NCI-H146 (cell line): ENCODE data around the gene PRMT7.

Source experiments
- DNase-seq: peaks from one replicate; lab custom pipeline; 2025; lab: John Stamatoyannopoulos, UW

PRMT7 gene, protein sequence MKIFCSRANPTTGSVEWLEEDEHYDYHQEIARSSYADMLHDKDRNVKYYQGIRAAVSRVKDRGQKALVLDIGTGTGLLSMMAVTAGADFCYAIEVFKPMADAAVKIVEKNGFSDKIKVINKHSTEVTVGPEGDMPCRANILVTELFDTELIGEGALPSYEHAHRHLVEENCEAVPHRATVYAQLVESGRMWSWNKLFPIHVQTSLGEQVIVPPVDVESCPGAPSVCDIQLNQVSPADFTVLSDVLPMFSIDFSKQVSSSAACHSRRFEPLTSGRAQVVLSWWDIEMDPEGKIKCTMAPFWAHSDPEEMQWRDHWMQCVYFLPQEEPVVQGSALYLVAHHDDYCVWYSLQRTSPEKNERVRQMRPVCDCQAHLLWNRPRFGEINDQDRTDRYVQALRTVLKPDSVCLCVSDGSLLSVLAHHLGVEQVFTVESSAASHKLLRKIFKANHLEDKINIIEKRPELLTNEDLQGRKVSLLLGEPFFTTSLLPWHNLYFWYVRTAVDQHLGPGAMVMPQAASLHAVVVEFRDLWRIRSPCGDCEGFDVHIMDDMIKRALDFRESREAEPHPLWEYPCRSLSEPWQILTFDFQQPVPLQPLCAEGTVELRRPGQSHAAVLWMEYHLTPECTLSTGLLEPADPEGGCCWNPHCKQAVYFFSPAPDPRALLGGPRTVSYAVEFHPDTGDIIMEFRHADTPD

DNA sequence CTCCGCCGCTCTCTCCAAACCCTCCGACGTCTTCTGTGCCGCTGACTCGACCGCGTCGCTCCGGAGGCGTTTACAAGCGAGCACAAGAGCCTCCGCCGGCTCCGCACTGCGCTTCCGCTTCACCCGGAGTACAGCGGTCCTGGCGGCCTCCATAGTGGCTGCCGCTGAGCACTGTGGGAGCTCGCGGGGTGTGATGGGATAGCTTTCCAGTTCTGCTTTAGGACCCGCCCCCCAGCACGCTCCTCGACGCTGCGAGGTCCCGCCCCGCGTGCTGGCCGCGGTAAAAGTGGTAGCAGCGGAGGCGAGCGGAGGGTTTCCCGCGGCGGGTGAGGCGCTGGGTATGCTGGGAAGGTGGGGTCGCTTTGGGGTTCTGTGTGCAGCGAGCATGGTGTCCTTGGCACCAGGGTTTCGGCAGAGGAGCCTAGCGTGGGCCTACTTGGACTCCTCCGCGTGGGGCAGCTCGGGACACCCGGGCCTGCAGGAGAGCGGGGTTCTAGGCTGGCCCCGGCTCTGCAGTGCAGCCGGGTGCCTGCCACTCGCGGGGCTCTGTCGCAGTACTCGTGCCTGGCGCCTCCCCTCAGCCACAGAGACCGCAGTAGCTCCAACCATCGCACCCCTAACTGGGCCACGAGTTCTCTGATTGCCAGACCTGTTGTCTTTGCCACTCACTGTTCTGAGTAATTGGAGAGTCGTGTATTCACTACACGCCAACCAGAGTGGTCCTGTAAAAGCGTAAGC lies at the start of gene PRMT7, which contains the start of gene SLC7A6OS:
Gene PRMT7 (plus strand): TSS at position 246 of the 738 bp plus-strand sequence. CDS start 4,961 bp downstream, outside the sequence.
Gene SLC7A6OS (minus strand): TSS at position 173 of the 738 bp plus-strand sequence. CDS start 20 bp downstream, at position 153.
- DNase-seq = peak; percentile 90

DNA sequence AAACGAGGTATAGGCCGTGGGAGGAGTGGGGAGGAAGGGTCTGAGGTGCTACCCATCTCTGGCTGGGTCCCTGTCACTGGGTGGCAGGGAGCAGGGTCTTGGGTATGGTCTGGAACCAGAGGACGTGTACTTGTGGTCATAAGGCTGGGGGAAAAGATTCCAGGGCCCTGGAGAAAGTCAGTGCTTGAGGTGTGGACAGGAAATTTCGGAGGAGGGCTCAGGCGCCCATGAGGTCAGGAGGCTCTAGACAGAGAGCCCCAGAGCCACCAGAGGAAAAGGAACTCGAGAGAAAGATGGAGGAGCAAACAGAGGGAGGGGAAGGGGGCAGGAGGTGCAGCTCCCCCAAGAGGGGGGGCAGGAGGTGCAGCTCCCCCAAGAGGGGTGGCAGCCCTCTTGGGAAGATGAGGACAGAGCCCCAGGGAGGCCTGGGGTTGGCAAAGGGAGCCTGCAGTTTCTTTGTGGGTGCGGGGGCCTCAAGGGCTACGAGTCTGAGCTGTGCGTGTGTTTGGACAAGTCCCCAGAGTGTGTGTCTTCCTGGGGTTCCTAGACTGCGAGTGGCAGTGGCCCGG lies 47.2 kb upstream of the PRMT7 start:
- DNase-seq = no peak

DNA sequence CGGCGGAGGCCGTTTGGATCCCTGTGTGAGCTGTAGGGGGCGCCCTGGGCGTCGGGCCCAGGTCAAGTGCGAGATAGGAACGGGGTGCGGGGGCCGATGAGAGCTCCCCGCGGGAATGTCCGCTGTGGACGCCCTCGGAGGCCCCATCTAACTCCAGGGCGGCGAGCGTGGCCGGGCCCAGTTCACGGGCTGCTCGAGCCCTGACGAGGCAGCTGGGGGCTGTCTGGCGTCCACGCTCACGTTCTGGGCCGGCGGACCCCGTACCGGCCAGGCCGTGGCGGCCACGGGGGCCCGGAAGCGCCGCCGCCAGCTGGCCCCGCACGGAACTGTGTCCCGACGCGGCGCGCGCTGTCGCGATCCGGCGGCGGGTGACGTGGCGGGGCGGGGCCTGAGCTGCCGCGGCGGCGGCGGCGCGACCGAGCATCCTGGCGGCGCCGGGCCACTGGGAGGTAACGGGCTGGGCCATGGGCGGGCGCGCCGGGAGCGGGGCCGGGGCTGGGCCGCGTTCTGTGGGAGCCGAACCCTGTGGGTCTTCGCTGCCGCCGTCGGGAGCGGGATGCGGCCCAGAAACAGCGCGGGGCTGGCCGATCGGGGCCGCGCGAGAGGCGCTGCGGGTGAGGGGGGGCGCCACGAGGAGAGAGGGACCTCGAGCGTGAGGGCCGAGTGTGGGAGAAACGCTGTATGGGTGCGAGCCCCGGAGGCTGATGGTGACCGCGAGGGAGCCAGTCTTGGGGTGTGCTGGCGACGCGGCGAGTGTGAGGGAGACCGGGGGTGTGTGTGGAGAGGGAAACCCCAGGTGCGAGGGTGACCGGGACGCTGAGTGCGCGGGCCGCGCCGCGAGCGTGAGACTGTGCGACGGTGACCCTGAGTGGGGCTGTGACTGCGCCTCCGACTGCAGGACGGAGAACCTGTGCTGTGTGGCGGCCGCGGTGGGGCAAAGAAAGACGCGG lies 46.4 kb upstream of the PRMT7 start, which contains the start of gene SLC7A6:
Gene SLC7A6 (plus strand): TSS at position 399 of the 950 bp plus-strand sequence. CDS start 10,201 bp downstream, outside the sequence.
- peak; percentile 48 for DNase-seq

DNA sequence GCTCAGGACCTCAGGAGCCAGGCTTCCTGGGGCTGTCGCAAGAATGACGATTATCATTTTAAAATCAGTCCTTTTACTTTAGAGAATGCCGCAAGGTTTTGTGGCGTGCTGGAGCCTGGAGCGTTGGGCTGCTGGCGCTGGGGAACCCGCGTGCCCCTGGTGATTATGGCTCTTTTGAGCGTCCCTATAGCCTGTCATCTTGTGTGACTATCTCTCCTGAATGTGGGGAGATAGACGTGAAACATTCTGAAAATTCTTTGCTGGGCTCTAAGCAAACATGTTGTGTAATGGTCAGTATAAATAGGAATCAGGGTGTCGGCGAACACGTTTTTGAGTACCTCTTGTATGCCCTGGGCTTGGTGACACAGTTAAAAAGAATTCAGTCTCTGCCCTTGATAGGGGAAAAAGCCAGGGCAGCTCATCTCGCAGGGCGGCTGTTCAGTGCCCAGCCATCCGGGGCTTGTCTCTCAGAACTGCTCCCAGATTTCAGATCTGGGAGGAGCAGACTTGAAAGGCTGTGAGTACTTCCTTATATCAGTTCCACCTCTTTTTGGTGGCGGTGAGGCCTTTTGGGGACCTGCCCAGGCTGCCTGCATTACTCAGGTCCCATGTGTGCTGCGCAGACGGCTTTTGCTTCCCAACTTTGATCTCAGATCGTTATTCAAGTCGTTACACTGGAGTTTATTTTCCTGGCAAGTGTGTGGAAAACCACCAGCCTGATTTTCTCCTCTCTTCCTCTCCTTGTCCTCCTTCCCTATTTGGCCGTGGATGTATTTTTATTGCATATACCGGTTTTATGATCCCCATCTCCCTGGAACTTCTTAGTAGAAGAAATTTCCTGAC lies 45.5 kb upstream of the PRMT7 start:
- peak; percentile 34 for DNase-seq

- no peak for DNase-seq
Observed at GRCh38 chr16:68267612-68268405, 43.0 kb upstream of the PRMT7 start.

DNA sequence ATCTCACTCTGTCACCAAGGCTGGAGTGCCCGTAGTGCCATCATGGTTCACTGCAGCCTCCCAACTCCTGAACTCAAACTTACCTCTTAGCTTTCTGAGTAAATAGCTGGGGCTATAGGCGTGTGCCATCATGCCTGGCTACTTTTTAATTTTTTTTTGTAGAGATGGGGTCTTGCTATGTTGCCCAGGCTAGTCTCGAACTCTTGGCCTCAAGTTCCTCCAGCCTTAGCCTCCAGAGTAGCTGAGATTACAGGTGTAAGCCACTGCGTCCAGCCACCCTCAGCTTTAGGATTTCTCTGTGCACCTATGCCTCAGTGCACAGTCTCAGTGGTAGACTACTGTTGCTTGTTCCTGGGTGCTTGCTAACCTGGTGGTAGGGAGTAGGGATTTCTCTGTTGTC lies 41.0 kb upstream of the PRMT7 start:
- DNase-seq = no peak

GRCh38 chr16:68270353-68270752 lies 40.5 kb upstream of the PRMT7 start:
- no peak for DNase-seq

DNA sequence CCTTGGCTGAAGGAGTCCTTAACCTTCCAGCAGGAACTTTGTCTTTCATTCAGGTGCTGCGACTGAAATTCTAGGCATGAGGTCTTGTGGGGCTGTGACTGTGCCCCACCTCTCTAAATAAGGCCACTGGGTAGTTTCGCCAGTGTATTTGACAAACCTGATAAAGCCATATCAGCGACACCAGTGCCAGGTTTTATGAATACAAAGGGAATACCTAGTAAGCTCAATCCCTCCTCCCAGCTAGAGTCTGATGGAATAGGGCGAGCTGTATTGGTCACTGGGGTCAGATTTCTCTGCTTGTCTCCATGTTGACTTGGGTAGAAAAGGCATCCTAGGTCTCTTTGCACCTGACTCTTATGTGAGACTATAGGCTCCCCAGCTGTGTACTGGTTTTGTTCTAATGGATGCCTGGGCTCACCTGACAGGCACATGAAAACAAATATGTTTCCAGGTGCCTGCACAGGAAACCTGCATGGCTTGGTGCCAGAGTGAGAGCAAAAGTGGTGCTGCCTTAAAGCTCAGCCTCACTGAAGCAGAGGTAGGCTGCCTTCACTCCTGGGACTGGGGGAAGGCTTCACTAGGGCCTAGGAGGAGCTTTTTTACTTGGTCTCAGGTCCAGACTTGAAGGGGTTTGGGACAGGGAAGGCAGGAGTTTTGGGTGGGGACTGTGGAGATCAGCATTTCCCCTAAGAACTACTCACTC lies 38.2 kb upstream of the PRMT7 start:
- peak; percentile 86 for DNase-seq

DNA sequence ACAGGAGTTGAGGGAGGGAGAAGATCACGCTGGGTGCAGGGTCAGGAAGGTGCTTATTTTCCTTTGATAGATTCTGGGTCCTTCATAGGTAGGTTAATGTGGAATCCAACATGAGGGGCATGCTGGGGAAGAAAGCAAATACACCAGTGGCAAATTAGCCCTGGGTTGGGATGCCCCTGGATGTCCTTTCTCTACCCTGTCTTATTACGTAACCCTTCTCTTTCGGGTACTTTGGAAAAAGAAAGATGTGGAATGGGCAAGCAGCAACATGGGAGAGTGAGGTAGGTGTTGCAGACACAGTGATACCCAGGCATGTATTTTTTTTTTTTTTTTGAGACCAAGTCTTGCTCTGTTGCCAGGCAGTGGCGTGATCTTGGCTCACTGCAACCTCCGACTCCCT lies 37.4 kb upstream of the PRMT7 start:
- DNase-seq = no peak

GRCh38 chr16:68273896-68274295 lies 36.9 kb upstream of the PRMT7 start:
- DNase-seq = no peak

DNA sequence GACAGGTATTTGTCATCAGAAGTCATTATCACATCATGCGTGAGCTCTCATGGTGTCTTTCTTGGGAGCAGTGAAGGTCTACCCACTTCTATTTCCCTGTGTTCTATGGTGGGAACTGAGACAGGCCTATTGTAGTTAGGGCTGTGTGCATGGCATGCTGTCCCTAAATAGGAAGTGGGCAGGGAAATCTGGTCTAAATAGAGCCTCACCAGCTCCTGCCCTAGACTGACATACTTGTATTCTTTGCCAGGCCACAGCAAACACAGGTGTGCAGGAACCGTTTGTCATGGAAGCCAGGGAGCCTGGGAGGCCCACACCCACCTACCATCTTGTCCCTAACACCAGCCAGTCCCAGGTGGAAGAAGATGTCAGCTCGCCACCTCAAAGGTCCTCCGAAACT lies 36.4 kb upstream of the PRMT7 start:
- DNase-seq = no peak

DNA sequence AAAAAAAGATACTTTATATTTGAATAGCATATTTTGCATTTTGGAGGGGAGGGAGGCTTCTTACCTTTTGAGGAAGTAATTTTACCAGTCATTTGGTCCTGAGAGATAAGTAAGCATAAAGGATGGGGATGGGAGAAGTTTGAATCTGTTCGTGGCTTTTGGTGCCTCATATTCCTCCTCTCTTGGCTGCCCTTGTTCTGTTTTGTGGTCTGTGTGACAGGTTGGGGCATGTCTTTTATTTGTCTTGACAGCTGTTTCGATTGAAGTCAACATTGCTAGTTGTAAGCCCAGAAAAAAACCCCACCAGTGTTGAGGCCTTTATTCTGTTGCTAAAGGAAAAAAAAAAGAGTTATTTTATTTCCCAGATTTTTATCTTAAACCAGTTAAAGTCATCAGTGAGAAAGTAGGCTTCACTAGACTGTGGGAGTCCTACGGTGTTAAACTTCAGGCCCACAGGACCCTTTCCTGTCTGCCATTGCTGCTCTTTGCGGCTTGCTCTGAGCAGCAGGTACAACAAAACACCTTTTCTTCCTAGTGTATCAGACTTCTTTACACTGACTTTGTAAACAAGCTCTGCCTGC lies 35.1 kb upstream of the PRMT7 start:
- peak; percentile 67 for DNase-seq

DNA sequence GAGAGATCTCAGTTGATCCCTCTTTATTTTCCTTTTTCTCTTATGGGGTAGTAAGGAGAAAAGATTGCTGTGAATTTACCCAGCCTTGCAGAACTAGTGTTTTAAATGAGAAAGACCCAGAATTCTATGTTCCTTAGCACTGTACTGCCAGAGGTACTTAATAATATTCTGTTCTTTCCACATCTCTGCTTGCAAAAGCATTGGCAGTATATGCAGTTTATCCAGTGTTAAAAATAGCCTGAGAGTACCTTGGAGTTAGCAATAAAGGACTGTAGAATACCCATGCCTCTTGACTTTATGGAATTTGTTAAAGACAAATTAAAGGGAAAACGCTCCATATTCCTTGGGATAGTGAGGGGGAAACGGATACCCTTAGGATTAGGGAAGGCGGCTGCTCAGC lies 34.6 kb upstream of the PRMT7 start:
- DNase-seq = no peak

DNA sequence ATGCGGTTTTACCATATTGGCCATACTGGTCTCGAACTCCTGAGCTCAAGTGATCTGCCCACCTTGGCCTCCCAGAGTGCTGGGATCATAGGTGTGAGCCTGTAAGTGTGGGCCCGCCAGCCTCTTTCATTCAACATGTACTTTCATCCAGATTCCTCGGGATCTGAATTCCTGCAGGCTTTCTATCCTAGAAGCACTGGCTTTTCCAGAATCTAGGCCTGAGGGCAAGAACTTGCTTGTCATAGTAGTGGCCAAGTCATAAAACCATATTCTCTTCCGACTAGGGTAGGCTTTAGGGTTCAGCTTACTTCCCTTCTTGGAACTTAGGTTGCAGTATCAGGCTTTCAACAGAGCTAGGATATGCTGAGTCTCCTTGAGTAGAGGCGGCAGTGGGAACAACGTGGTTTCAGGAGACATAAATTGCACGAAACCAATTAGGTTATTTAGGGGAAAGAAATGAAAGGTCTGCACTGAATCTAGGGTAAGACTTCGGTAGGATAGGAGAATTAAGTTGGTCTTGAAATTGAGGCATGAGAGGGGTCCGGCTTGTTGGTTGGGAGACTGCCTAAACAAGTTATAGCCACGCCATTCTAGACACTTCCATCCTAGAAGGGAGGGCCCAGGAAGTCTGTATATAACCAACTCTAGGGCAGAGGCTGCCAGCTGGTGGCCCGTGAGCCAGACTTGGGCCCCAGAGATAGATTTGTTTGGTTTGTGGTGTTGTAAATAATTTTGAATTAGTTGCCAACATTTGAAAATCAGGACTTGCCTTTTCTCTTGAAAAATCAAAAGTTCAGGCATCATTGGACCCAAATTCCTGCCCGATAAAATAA lies 30.9 kb upstream of the PRMT7 start:
- DNase-seq = no peak

DNA sequence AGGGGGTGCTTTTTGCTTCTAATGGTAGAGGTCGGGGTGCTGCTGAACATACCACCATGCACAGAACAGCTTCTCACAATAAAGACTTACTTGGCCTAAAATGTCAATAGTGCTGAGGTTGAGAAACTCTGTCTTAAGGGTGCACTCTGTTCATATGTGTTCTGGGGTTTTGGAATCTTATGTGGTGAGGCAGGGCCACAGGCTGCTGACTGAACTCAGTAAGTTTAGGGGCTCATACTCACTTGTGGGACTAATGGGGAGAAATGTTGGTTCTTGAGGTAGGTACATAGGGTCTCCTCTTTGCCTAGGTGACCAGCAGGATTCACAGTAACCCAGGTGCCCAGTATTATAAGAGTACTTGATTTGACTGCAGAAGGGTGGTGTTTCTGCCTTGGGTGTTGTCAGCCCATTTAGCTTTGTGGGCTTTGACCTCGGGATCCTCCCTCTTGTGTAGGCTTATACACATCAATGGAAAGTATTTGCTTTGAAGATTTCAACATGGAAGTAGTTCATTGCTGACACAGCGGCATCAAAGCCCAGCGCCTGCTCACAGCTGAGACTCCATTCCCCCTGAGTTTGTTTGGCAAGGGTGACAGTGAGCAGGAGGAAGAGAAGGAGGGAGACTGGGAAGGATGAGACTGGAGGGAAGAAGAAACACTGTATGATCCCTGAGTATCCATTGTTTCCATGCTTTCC lies 29.3 kb upstream of the PRMT7 start:
- no peak for DNase-seq

GRCh38 chr16:68282064-68282452 lies 28.8 kb upstream of the PRMT7 start:
- DNase-seq = no peak

GRCh38 chr16:68283346-68283745 lies 27.5 kb upstream of the PRMT7 start:
- no peak for DNase-seq
